ENCODE measurements around the gene DDX56.

Gene DDX56

DNA sequence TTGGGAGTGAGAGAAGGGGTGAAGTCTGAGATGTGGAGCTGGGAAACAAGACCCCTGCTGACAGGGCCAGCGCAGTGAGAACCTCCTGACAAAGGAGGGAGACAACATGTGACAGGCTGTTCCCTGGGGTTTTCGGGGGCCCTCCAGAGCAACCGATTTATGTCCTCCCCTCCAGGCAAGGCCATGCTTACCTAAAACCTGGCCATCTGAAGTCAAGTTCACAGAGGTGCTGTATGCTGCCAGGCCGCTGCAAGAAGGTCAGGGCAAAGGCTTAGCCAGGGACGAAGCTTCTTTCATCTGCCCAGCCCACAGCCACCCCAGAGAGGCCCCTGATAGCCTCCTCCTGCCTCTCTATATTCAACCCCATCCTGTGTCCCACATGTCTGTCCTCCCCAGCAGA lies 53.1 kb downstream of the DDX56 start:
- TF ChIP-seq, protein P1, sequence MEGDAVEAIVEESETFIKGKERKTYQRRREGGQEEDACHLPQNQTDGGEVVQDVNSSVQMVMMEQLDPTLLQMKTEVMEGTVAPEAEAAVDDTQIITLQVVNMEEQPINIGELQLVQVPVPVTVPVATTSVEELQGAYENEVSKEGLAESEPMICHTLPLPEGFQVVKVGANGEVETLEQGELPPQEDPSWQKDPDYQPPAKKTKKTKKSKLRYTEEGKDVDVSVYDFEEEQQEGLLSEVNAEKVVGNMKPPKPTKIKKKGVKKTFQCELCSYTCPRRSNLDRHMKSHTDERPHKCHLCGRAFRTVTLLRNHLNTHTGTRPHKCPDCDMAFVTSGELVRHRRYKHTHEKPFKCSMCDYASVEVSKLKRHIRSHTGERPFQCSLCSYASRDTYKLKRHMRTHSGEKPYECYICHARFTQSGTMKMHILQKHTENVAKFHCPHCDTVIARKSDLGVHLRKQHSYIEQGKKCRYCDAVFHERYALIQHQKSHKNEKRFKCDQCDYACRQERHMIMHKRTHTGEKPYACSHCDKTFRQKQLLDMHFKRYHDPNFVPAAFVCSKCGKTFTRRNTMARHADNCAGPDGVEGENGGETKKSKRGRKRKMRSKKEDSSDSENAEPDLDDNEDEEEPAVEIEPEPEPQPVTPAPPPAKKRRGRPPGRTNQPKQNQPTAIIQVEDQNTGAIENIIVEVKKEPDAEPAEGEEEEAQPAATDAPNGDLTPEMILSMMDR (IDR thresholded peaks at IDR 0.05): no peak

DNA sequence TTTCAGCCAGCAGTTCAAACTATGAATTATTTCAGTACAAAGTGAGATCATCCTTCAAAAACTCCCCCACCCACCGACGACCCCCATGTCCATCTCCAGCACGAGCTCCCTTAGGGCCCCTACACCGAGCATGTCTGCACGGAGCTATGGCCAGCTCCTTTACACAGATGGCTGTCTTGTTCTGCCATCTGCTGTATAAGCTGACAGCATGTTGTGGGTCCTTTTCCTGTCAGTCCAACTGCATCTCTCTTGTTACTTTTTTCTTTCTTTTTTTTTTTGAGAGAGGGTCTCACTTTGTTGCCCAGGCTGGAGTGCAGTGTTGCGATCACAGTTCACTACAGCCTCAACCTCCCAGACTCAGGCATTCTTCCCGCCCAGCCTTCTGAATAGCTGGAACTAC lies 54.2 kb downstream of the DDX56 start:
- TF ChIP-seq, protein P1 (IDR thresholded peaks at IDR 0.05): no peak

DNA sequence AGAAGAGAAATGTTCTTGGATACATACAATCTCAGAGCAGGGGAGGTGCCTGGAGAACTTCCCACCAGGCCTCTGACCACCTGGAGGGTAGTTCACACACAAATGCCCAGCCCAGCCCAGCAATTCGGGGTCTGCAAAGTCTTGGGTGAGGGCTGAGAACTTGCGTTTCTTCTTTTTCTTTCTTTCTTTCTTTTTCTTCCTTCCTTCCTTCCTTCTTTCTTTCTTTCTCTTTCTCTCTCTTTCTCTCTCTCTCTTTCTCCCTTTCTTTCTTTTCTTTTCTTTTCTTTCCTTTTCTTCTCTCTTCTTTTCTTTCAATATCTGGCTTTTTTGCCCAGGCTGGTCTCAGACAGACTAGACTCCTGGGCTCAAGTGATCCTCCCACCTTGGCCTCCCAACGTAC lies 54.9 kb downstream of the DDX56 start:
- TF ChIP-seq, protein P1 (IDR thresholded peaks at IDR 0.05): no peak

DNA sequence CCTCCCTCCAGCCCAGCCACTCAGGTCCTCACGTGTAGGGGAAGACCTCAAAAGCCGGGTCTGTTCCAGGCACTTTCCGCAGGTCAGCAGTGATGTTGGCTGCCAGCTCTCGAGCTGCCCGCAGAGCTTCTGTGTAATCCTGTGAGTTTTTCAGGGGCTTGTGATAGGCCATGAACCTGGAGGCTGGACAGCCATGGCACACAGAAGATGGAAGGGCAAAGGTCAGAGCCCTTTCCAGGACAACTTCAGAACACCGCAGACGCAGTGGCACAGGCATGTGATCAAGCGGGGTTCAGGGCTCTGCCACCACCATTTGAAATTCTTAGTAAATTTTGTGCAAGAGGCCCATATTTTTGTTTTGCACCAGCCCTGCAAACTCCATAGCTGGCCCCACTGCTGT lies 56.5 kb downstream of the DDX56 start:
- TF ChIP-seq, protein P1 (IDR thresholded peaks at IDR 0.05): no peak
